H1 (cell line): ENCODE measurements around the gene CWF19L1. TPM values are rescaled to one million over a fixed set of nuclear protein-coding genes. Genes with fewer than 3 reads are reported as not detected.

Experiments used
- CTCF ChIA-PET: fragments of 300-600 bp; sonication (Branson Sonifier 250); formaldehyde crosslinking; loops from one replicate; lab custom pipeline; 2021; ENCODE audit not compliant: partially characterized antibody; lab: Charles Lee
- POLR2A ChIA-PET: fragments of 300-600 bp; sonication (Branson Sonifier 250); formaldehyde crosslinking; loops from one replicate; lab custom pipeline; 2021; ENCODE audit warnings: inconsistent platforms; ENCODE audit not compliant: partially characterized antibody; lab: Charles Lee
- DNase-seq, 2 experiments: peaks; one replicate each; pipeline versions ENCODE4 v3.0.0 to v3.0.0-alpha.2; 2010 to 2022; ENCODE audit warnings: low spot score in 2 of 2, low read depth in 1 of 2, mixed read lengths in 1 of 2
- FAIRE-seq: peaks from 2 replicates; lab custom pipeline; 2011; peaks lifted over from hg19 to GRCh38; lab: Jason Lieb, UNC
- H2AFZ ChIP-seq: 2 replicates; pipeline ENCODE4 v1.8.1; 2012; ENCODE audit warnings: low read length, inconsistent platforms
- H2AK5ac ChIP-seq: 2 replicates; pipeline ENCODE4 v1.6.1; 2013; ENCODE audit warnings: low read depth, low read length
- H2BK120ac ChIP-seq: replicated peaks from 2 replicates; pipeline ENCODE3; 2013; ENCODE audit warnings: low read depth, low read length, inconsistent platforms
- H2BK12ac ChIP-seq: 2 replicates; pipeline ENCODE4 v1.6.1; 2013; ENCODE audit warnings: low read depth, low read length
- H2BK15ac ChIP-seq: 2 replicates; pipeline ENCODE4 v1.6.1; 2013; ENCODE audit warnings: low read length
- H2BK20ac ChIP-seq: 2 replicates; pipeline ENCODE4 v1.6.1; 2013; ENCODE audit warnings: low read length
- H2BK5ac ChIP-seq: 2 replicates; pipeline ENCODE4 v1.6.1; 2013; ENCODE audit warnings: low read depth, low read length
- H3K14ac ChIP-seq: 2 replicates; pipeline ENCODE4 v1.6.1; 2013; ENCODE audit warnings: inconsistent platforms; ENCODE audit not compliant: insufficient read length
- H3K18ac ChIP-seq: 2 replicates; pipeline ENCODE4 v1.6.1; 2013; ENCODE audit warnings: low read length; ENCODE audit errors: extremely low read depth
- H3K23ac ChIP-seq: 2 replicates; pipeline ENCODE4 v1.6.1; 2013; ENCODE audit warnings: inconsistent platforms; ENCODE audit not compliant: insufficient read length
- H3K23me2 ChIP-seq: 2 replicates; pipeline ENCODE4 v1.6.1; 2013; ENCODE audit warnings: low read depth, low read length
- H3K27ac ChIP-seq: 2 replicates; pipeline ENCODE4 v1.6.1; 2011; ENCODE audit warnings: low read depth, low read length, inconsistent platforms
- H3K27me3 ChIP-seq, 4 experiments: replicated peaks in 1 of 4; 1 replicate in 1 of 4; 2 replicates in 3 of 4; pipeline versions ENCODE4 v1.6.1 to v1.8.1; 2011 to 2013; ENCODE audit warnings: low read length in 3 of 4, mild to moderate bottlenecking in 3 of 4, inconsistent platforms in 2 of 4, mixed read lengths in 2 of 4, moderate library complexity in 1 of 4; ENCODE audit not compliant: control insufficient read depth in 3 of 4, insufficient read depth in 3 of 4; ENCODE audit errors: extremely low read depth in 1 of 4
- H3K36me3 ChIP-seq, 4 experiments: 2 replicates each; pipeline versions ENCODE4 v1.6.1 to v1.8.1; 2011 to 2013; ENCODE audit warnings: mild to moderate bottlenecking in 4 of 4, low read length in 3 of 4, moderate library complexity in 2 of 4, control low read depth in 1 of 4, inconsistent platforms in 1 of 4; ENCODE audit not compliant: insufficient read depth in 4 of 4, control insufficient read depth in 2 of 4
- H3K4ac ChIP-seq: replicated peaks from 2 replicates; pipeline ENCODE3; 2013; ENCODE audit warnings: low read length, low read depth, mixed read lengths, inconsistent platforms; ENCODE audit not compliant: insufficient read length
- H3K4me1 ChIP-seq, 4 experiments: replicated peaks in 1 of 4; 1 replicate in 1 of 4; 2 replicates in 3 of 4; pipeline versions ENCODE4 v1.6.1 to v1.8.1; 2011 to 2013; ENCODE audit warnings: low read length in 3 of 4, inconsistent platforms in 2 of 4, mixed read lengths in 1 of 4; ENCODE audit not compliant: insufficient read depth in 4 of 4, control insufficient read depth in 3 of 4
- H3K4me2 ChIP-seq, 2 experiments: 2 replicates each; pipeline versions ENCODE4 v1.6.1 to v1.8.1; 2011 to 2013; ENCODE audit warnings: low read depth in 2 of 2, low read length in 2 of 2, control low read depth in 1 of 2, inconsistent platforms in 1 of 2, mild to moderate bottlenecking in 1 of 2; ENCODE audit not compliant: insufficient read depth in 1 of 2
- H3K4me3 ChIP-seq, 4 experiments: fragments of 200-600, 300-600 bp in 1 of 4; sonication (generic), shearing (Covaris generic), sonication (Bioruptor Twin) in 1 of 4; 2 replicates each; pipeline versions ENCODE4 v1.5.1 to v1.8.1; 2011 to 2016; ENCODE audit warnings: low read length in 4 of 4, low read depth in 3 of 4, control low read depth in 2 of 4, inconsistent platforms in 2 of 4, mild to moderate bottlenecking in 2 of 4, mixed read lengths in 1 of 4, moderate library complexity in 1 of 4; ENCODE audit not compliant: insufficient read depth in 2 of 4; ENCODE audit errors: extremely low read depth in 1 of 4
- H3K56ac ChIP-seq: replicated peaks from 2 replicates; pipeline ENCODE3; 2013; ENCODE audit warnings: low read depth, mild to moderate bottlenecking, mixed read lengths, low read length, inconsistent platforms; ENCODE audit not compliant: insufficient read length
- H3K79me1 ChIP-seq: 2 replicates; pipeline ENCODE4 v1.6.1; 2013; ENCODE audit warnings: low read depth, low read length, control low read depth
- H3K79me2 ChIP-seq, 2 experiments: 2 replicates each; pipeline versions ENCODE4 v1.6.1 to v1.8.1; 2012 to 2013; ENCODE audit warnings: low read length in 2 of 2, mild to moderate bottlenecking in 2 of 2, inconsistent platforms in 1 of 2; ENCODE audit not compliant: insufficient read depth in 2 of 2, control insufficient read depth in 1 of 2
- H3K9ac ChIP-seq, 4 experiments: replicated peaks in 1 of 4; 1 replicate in 1 of 4; 2 replicates in 3 of 4; pipeline versions ENCODE4 v1.6.1 to v1.8.1; 2011 to 2013; ENCODE audit warnings: low read depth in 3 of 4, low read length in 3 of 4, control low read depth in 2 of 4, mild to moderate bottlenecking in 2 of 4, moderate library complexity in 2 of 4, inconsistent platforms in 1 of 4; ENCODE audit errors: extremely low read depth in 1 of 4
- H3K9me3 ChIP-seq, 2 experiments: 2 replicates each; pipeline versions ENCODE4 v1.6.1 to v1.8.1; 2012 to 2013; ENCODE audit warnings: mild to moderate bottlenecking in 2 of 2, moderate library complexity in 2 of 2, control low read depth in 1 of 2, inconsistent platforms in 1 of 2, low read depth in 1 of 2, low read length in 1 of 2, mixed read lengths in 1 of 2; ENCODE audit not compliant: insufficient read depth in 2 of 2
- H4K20me1 ChIP-seq, 2 experiments: replicated peaks in 1 of 2; 2 replicates each; pipeline versions ENCODE3 to v1.8.1; 2011 to 2013; ENCODE audit warnings: inconsistent platforms in 2 of 2, low read length in 2 of 2, mild to moderate bottlenecking in 1 of 2; ENCODE audit not compliant: insufficient read depth in 2 of 2, control insufficient read depth in 1 of 2
- H4K5ac ChIP-seq: 2 replicates; pipeline ENCODE4 v1.6.1; 2013; ENCODE audit warnings: low read length, low read depth, mixed read lengths, inconsistent platforms; ENCODE audit not compliant: insufficient read length
- H4K8ac ChIP-seq: 2 replicates; pipeline ENCODE4 v1.8.0; 2013; ENCODE audit warnings: mild to moderate bottlenecking, moderate library complexity, low read length, inconsistent platforms; ENCODE audit not compliant: insufficient read depth; ENCODE audit errors: extremely low read depth
- H4K91ac ChIP-seq: replicated peaks from 2 replicates; pipeline ENCODE3; 2013; ENCODE audit warnings: low read length, mixed read lengths, inconsistent platforms; ENCODE audit not compliant: insufficient read length
- CBX5 ChIP-seq: fragments of 300-800, 300-1000 bp; sonication (generic); IDR thresholded peaks from 2 replicates; pipeline ENCODE4 v1.7.1; 2016; ENCODE audit warnings: antibody characterized with exemption, low read length, low read depth
- CBX8 ChIP-seq: fragments of 300-800, 300-1000 bp; sonication (generic); IDR thresholded peaks from 2 replicates; pipeline ENCODE4 v1.7.1; 2016; ENCODE audit warnings: low read depth, low read length, borderline replicate concordance
- EZH2 ChIP-seq: fragments of 200-600 bp; sonication (generic); IDR thresholded peaks from 2 replicates; pipeline ENCODE4 v1.7.1; 2012; ENCODE audit warnings: low read depth, mild to moderate bottlenecking, moderate library complexity, low read length, inconsistent platforms; ENCODE audit not compliant: severe bottlenecking
- HDAC6 ChIP-seq: IDR thresholded peaks from one replicate; pipeline ENCODE4 v1.7.1; 2012; ENCODE audit warnings: low read depth, mild to moderate bottlenecking, inconsistent platforms, low read length, moderate library complexity
- JUN ChIP-seq: IDR thresholded peaks from 2 replicates; pipeline ENCODE4 v1.6.1; 2011; ENCODE audit warnings: low read depth, mild to moderate bottlenecking, improper control_type of control experiment, low read length
- MAFK ChIP-seq: IDR thresholded peaks from 2 replicates; pipeline ENCODE4 v1.6.1; 2012; ENCODE audit warnings: low read depth, mild to moderate bottlenecking, improper control_type of control experiment, low read length
- POLR2AphosphoS5 ChIP-seq: IDR thresholded peaks from 2 replicates; pipeline ENCODE4 v1.6.1; 2011; ENCODE audit warnings: low read depth, low read length
- POU5F1 ChIP-seq: IDR thresholded peaks from 2 replicates; pipeline ENCODE4 v1.6.1; 2011; ENCODE audit warnings: low read depth, mild to moderate bottlenecking, low read length, moderate library complexity
- RAD21 ChIP-seq, 2 experiments: IDR thresholded peaks in 1 of 2; conservative IDR thresholded peaks in 1 of 2; 2 replicates each; pipeline ENCODE4 v1.6.1; 2011; ENCODE audit warnings: low read depth in 2 of 2, low read length in 2 of 2, improper control_type of control experiment in 1 of 2, inconsistent platforms in 1 of 2, mild to moderate bottlenecking in 1 of 2, moderate library complexity in 1 of 2
- RNF2 ChIP-seq: fragments of 200-900, 300-1000 bp; sonication (generic); IDR thresholded peaks from 2 replicates; pipeline ENCODE4 v1.7.1; 2016; ENCODE audit warnings: borderline replicate concordance, low read depth, mild to moderate bottlenecking, antibody characterized with exemption, low read length; ENCODE audit not compliant: poor library complexity, severe bottlenecking; ENCODE audit errors: missing control alignments
- SP1 ChIP-seq: IDR thresholded peaks from 2 replicates; pipeline ENCODE4 v1.6.1; 2011; ENCODE audit warnings: low read depth, low read length
- ZNF274 ChIP-seq: IDR thresholded peaks from 2 replicates; pipeline ENCODE4 v1.7.0; 2012; ENCODE audit warnings: low read length, borderline replicate concordance; ENCODE audit errors: extremely low read depth
- WGBS, 2 experiments: shearing (Covaris generic) in 1 of 2; methylation state at CpG; one replicate each; pipeline versions ENCODE4 v1.1.6 to v1.1.7; 2013 to 2015; ENCODE audit warnings: low lambda C conversion rate in 2 of 2, mixed read lengths in 2 of 2, inconsistent platforms in 1 of 2, low coverage in 1 of 2, missing lambda C conversion rate in 1 of 2; ENCODE audit not compliant: insufficient replicate concordance in 2 of 2, insufficient coverage in 1 of 2, insufficient read length in 1 of 2; ENCODE audit errors: extremely low coverage in 1 of 2, missing lambda C conversion rate in 1 of 2; 5-methylcytosine and 5-hydroxymethylcytosine counted together
- polyA plus RNA-seq, 7 experiments: library from polyadenylated mRNA; depleted of rRNA in 3 of 7; stranded (reverse) in 5 of 7; unstranded in 2 of 7; fragments of >200 nt in 5 of 7; fragments of 200-250 nt in 2 of 7; gene quantifications; 1 replicate in 5 of 7; 2 replicates in 1 of 7; 4 replicates in 1 of 7; pipeline versions ENCODE4 v1.2.1 to v1.2.3, GENCODE V29; 2011 to 2013; ENCODE audit warnings: missing spikeins in 2 of 7, mixed read lengths in 2 of 7
- total RNA-seq: library from RNA; stranded (reverse); fragmentation: NEBNext Ultra II Directional; extraction: Animal tissue kit (Norgen Biotek cat#: 25700); gene quantifications from 2 replicates; pipeline ENCODE4 v1.2.1, GENCODE V29; 2021
- TF ChIP-seq, protein P1 (sequence below): IDR thresholded peaks from 2 replicates; pipeline ENCODE4 v1.6.1; 2011; ENCODE audit warnings: low read depth, mild to moderate bottlenecking, low read length; ENCODE audit not compliant: insufficient read depth

Gene CWF19L1
- total and polyA plus RNA-seq, 2 of the 8 experiments (the other 6 are each of a cell fraction or from before 2014, with no cell fraction given): 11.1 to 29.9 TPM

DNA sequence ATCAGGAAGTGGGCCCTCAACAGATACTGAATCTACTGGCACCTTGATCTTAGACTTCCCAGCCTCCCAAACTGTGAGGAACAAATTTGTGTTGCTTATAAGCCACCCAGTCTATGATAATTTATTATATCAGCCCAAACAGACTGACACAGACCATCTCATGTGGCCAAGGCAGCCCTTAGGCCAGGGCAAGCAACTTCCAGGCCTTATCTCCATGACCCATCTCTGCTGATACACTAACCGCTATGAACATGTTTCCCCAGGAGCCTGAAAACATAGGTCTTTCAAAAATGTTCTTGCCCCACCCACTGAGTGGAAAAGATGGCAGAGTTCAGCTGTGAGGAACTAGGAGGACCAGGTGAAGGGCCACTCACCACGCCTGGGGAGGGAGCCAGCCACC is 22.2 kb upstream of the CWF19L1 start:
- Histone ChIP-seq H3K27ac (no peak overlapping the region), H4K5ac (no peak overlapping the region), H3K4me1 (peaks cover 0 to 8% (median 4%) of the 10 kb centered on the region in 4 experiments; a peak in 4 of 7 replicates), H3K79me2 (peaks cover 3 to 13% of the 10 kb centered on the region in 2 experiments; a peak in 3 of 4 replicates), H3K79me1 (no peaks in the 10 kb centered on the region), H4K20me1 (no peaks in the 10 kb centered on the region), H2BK5ac (no peak overlapping the region), H3K9me3 (no peaks in the 10 kb centered on the region), H2BK120ac (no peak overlapping the region), H3K36me3 (no peaks in the 10 kb centered on the region), H3K27me3 (no peaks in the 10 kb centered on the region), H3K4me3 (no peak overlapping the region), H3K56ac (no peak overlapping the region), H2AFZ (no peak overlapping the region), H3K9ac (no peak overlapping the region), H2BK15ac (no peak overlapping the region), H3K14ac (no peak overlapping the region), H2BK12ac (no peak overlapping the region), H3K4ac (no peak overlapping the region), H3K23ac (no peak overlapping the region), H2BK20ac (no peak overlapping the region), H2AK5ac (no peak overlapping the region), H3K18ac (no peak overlapping the region), H4K91ac (no peak overlapping the region), H4K8ac (no peak overlapping the region), H3K23me2 (peaks cover 11% of the 10 kb centered on the region), H3K4me2 (no peak overlapping the region)
- 85% methylated on average over 2 of the region's 2 CpGs; no CpG with 5 or more reads in 1 of the 2 experiments for WGBS, 2 experiments
- no peak for DNase-seq
- ChIA-PET POLR2A (no interaction called here), CTCF (interaction anchor here (0.6 kb wide), 1 partner anchor 29 kb away, joined by 3 read pairs; no protein-coding TSS in a partner anchor)
- no peak for FAIRE-seq
- no peak for TF ChIP-seq RNF2
- TF ChIP-seq MAFK: no peak
- no peak for TF ChIP-seq EZH2
- TF ChIP-seq POU5F1: no peak
- TF ChIP-seq CBX8: no peak
- no peak for TF ChIP-seq RAD21 (IDR thresholded peaks at IDR 0.05 in 1 of 2, conservative IDR thresholded peaks at IDR 0.05 in 1 of 2; ENCODE audit: low read depth in 2 of 2, low read length in 2 of 2)
- TF ChIP-seq CBX5: no peak
- no peak for TF ChIP-seq POLR2AphosphoS5
- TF ChIP-seq SP1: no peak
- TF ChIP-seq HDAC6: no peak
- TF ChIP-seq JUN: no peak
- no peak for TF ChIP-seq ZNF274
- TF ChIP-seq, protein P1, sequence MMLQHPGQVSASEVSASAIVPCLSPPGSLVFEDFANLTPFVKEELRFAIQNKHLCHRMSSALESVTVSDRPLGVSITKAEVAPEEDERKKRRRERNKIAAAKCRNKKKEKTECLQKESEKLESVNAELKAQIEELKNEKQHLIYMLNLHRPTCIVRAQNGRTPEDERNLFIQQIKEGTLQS: no peak
